ENCODE measurements around the gene PARVA. TPM values are rescaled to one million over a fixed set of nuclear protein-coding genes. Genes with fewer than 3 reads are reported as not detected.

Gene PARVA
- total RNA-seq, 4 donors from 2014 or later, result 28.5 to 37.4 (median 32.2) TPM

- Histone ChIP-seq H3K27ac (no peak overlapping the region), H3K9me3 (no peaks in the 10 kb centered on the region), H3K27me3 (no peaks in the 10 kb centered on the region), H3K36me3 (no peaks in the 10 kb centered on the region), H3K4me3 (replicated peaks in 1 of 3) (no peak overlapping the region), H3K4me1 (peaks cover 0 to 25% of the 10 kb centered on the region in 2 donors)
- 86 to 96% methylated on average over 3 of the region's 3 CpGs for WGBS, 2 donors
- intact Hi-C loops (cut with DNase I), result no loop called here
- TF ChIP-seq POLR2A (IDR thresholded peaks at IDR 0.05), result no peak
- no peak for TF ChIP-seq CTCF (IDR thresholded peaks at IDR 0.05)
- DNase-seq, result no peak
These were observed 82.6 kb downstream of the PARVA start for GRCh38 chr11:12459865-12460444.

- Histone ChIP-seq H3K4me1 (peaks cover 0 to 25% of the 10 kb centered on the region in 2 donors), H3K4me3 (replicated peaks in 1 of 3) (no peak overlapping the region), H3K9me3 (no peaks in the 10 kb centered on the region), H3K27me3 (no peaks in the 10 kb centered on the region), H3K36me3 (no peaks in the 10 kb centered on the region), H3K27ac (no peak overlapping the region)
- WGBS, 2 donors, result 44 to 47% methylated on average over 4 of the region's 4 CpGs
- TF ChIP-seq POLR2A (IDR thresholded peaks at IDR 0.05) (no peak), CTCF (IDR thresholded peaks at IDR 0.05) (no peak)
- intact Hi-C loops (cut with DNase I), result no loop called here
- no peak for DNase-seq
These were observed 83.1 kb downstream of the PARVA start for GRCh38 chr11:12460466-12460865.

GRCh38 chr11:12461516-12461915, 84.1 kb downstream of the PARVA start:
- no peak for DNase-seq
- Histone ChIP-seq H3K27ac (no peak overlapping the region), H3K27me3 (no peaks in the 10 kb centered on the region), H3K4me1 (peaks cover 0 to 25% of the 10 kb centered on the region in 2 donors), H3K9me3 (no peaks in the 10 kb centered on the region), H3K36me3 (no peaks in the 10 kb centered on the region), H3K4me3 (replicated peaks in 1 of 3) (no peak overlapping the region)
- intact Hi-C loops (cut with DNase I), result no loop called here
- 80 to 84% methylated on average over 5 of the region's 5 CpGs for WGBS, 2 donors
- TF ChIP-seq POLR2A (IDR thresholded peaks at IDR 0.05) (no peak), CTCF (IDR thresholded peaks at IDR 0.05) (no peak)

GRCh38 chr11:12464303-12464702, 86.9 kb downstream of the PARVA start:
- Histone ChIP-seq H3K4me3 (replicated peaks in 1 of 3) (no peak overlapping the region), H3K27ac (no peak overlapping the region), H3K36me3 (no peaks in the 10 kb centered on the region), H3K27me3 (no peaks in the 10 kb centered on the region), H3K4me1 (peaks cover 0 to 9% of the 10 kb centered on the region in 2 donors), H3K9me3 (no peaks in the 10 kb centered on the region)
- WGBS, 2 donors, result 98 to 100% methylated on average over 2 of the region's 2 CpGs
- TF ChIP-seq CTCF (IDR thresholded peaks at IDR 0.05) (no peak), POLR2A (IDR thresholded peaks at IDR 0.05) (no peak)
- intact Hi-C loops (cut with DNase I), result no loop called here
- no peak for DNase-seq

GRCh38 chr11:12465332-12465731, 88.0 kb downstream of the PARVA start:
- Histone ChIP-seq H3K27me3 (no peaks in the 10 kb centered on the region), H3K4me3 (replicated peaks in 1 of 3) (no peak overlapping the region), H3K4me1 (peaks cover 0 to 14% of the 10 kb centered on the region in 2 donors), H3K36me3 (no peaks in the 10 kb centered on the region), H3K9me3 (no peaks in the 10 kb centered on the region), H3K27ac (no peak overlapping the region)
- 96 to 97% methylated on average over 2 of the region's 2 CpGs for WGBS, 2 donors
- no peak for DNase-seq
- TF ChIP-seq CTCF (IDR thresholded peaks at IDR 0.05) (no peak), POLR2A (IDR thresholded peaks at IDR 0.05) (no peak)
- intact Hi-C loops (cut with DNase I), result no loop called here

Data from thyroid gland (tissue), 4 donors.